LNCaP clone FGC (cell line): Measurements from ENCODE around the gene GUCY2F.

Source experiments
- DNase-seq: peaks from one replicate; pipeline ENCODE4 v3.0.0-alpha.2; 2011; ENCODE audit warnings: low read depth
- H3K4me3 ChIP-seq: 2 replicates; pipeline ENCODE4 v1.5.1; 2011; ENCODE audit warnings: mild to moderate bottlenecking, low read depth, low read length, control low read depth
- TF ChIP-seq, protein P1 (sequence below): IDR thresholded peaks from 2 replicates; pipeline ENCODE4 v1.5.1; 2012; ENCODE audit warnings: mild to moderate bottlenecking; ENCODE audit not compliant: control insufficient read depth, insufficient read depth; ENCODE audit errors: extremely low read depth

The GUCY2F gene

DNA sequence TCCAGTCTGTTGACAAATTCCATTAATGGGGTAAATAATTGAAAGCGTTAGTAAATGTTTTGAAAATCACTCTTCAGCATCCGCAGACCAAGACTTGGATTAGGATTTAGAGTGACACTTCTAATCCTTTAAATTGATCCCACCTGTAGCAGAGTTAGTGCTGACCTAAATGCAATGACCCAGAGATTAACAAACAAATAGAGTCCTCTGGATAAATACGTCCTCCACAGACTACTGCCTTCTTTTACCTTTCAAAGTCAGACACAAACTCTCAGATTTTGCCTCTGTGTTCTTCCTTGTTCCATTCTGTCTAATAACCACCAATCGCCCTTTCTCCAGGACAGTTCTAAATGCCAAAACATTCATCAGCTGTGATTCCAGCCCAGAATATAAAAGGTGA is at the start of gene GUCY2F:
TSS of gene GUCY2F (minus strand) at position 101 of the 400 bp plus-strand sequence. CDS start 6,150 bp downstream, outside the sequence.
- TF ChIP-seq, protein P1, sequence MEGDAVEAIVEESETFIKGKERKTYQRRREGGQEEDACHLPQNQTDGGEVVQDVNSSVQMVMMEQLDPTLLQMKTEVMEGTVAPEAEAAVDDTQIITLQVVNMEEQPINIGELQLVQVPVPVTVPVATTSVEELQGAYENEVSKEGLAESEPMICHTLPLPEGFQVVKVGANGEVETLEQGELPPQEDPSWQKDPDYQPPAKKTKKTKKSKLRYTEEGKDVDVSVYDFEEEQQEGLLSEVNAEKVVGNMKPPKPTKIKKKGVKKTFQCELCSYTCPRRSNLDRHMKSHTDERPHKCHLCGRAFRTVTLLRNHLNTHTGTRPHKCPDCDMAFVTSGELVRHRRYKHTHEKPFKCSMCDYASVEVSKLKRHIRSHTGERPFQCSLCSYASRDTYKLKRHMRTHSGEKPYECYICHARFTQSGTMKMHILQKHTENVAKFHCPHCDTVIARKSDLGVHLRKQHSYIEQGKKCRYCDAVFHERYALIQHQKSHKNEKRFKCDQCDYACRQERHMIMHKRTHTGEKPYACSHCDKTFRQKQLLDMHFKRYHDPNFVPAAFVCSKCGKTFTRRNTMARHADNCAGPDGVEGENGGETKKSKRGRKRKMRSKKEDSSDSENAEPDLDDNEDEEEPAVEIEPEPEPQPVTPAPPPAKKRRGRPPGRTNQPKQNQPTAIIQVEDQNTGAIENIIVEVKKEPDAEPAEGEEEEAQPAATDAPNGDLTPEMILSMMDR = no peak
- DNase-seq = no peak
- no peak within 1 kb of the TSS for H3K4me3 ChIP-seq

DNA sequence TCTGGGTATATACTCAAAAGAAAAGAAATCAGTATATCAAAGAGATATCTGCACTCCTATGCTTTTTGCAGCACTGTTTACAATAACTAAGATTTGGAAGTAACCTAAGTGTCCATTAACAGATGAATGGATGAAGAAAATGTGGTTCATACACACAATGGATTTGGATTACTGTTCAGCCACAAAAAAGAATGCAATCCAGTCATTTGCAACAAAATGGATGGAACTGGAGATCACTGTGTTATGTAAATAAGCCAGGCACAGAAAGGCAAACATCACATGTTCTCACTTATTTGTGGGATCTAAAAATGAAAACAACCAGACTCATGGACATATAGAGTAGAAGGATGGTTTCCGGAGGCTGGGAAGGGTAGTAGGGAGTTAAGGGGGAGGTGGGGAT is 37.1 kb upstream of the GUCY2F start:
- no peak overlapping the region for H3K4me3 ChIP-seq
- DNase-seq = no peak
- TF ChIP-seq, protein P1 = no peak

DNA sequence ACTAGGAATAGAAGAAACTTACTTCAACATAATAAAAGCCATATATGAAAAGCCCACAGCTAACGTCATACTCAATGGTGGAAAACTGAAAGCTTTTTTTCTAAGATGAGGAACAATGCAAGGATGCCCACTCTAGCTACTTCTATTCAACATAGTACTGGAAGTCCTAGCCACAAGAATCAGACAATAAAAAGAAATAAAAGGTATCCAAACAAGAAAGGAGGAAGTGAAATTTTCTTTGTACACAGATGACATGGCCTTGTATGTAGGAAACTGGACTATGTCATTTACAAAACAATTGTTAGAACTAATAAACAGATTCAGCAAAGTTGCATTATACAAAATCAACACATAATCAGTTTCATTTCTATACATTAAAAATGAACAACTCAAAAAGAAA is 29.2 kb upstream of the GUCY2F start:
- TF ChIP-seq, protein P1 = no peak
- DNase-seq = no peak
- no peak overlapping the region for H3K4me3 ChIP-seq

DNA sequence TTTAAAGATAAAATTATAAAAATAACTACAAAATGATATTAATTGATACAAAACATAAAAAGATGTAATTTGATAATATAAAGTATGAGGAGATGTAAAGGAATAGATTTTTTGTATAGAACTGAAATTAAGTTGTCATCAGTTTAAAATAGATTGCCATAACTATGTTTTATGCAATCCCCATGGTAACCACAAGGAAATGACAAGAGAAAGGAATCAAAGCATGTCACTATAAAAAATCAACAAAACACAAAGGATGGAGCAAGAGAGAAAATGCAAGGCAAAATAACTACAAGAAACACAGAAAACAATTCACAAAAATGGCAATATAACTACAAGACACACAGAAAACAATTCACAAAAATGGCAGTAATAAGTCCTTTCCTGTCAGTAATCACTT is 27.0 kb upstream of the GUCY2F start:
- TF ChIP-seq, protein P1 = no peak

DNA sequence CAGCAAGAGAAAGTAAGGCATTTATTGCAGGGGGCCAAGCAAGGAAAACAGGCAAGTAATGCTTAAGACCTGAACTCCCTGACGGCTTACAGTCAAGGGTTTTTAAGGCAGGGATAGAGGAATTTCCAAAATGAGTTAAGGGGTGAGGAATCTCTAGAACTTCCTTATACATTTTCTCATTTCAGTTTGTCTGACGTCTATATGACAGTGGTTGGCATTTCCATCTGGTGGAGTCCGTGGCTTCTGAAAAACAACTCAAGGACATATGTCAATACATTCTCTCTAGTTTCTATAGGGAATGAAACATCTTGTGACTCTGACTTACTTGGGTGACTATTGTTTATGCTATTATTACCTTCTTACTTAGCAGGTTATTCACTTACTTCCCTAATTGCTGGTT is 19.3 kb upstream of the GUCY2F start:
- DNase-seq = no peak
- no peak overlapping the region for H3K4me3 ChIP-seq
- TF ChIP-seq, protein P1 = no peak

More for the DNA sequence above, 27.0 kb upstream of the GUCY2F start:
- DNase-seq = no peak
- no peak overlapping the region for H3K4me3 ChIP-seq

DNA sequence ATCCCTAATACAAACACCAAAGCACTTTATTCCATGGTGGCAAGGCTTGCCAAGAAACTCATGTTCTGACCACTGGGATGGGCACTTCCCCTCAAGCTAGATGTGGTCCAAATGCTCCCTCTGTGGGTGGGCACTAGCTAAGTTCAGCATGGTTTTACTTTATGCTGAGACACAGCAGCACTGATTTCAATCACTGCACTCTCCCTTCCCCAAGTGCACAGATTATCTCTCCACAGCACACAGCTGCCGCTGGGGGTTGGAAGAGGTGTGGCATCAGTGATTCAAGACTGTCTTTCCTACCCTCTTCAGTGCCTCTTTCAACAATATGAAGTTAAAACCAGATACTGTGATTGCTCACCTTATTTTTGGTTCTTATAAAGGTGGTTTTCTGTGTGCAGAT is 16.5 kb upstream of the GUCY2F start:
- no peak for DNase-seq
- no peak overlapping the region for H3K4me3 ChIP-seq
- TF ChIP-seq, protein P1 = no peak

DNA sequence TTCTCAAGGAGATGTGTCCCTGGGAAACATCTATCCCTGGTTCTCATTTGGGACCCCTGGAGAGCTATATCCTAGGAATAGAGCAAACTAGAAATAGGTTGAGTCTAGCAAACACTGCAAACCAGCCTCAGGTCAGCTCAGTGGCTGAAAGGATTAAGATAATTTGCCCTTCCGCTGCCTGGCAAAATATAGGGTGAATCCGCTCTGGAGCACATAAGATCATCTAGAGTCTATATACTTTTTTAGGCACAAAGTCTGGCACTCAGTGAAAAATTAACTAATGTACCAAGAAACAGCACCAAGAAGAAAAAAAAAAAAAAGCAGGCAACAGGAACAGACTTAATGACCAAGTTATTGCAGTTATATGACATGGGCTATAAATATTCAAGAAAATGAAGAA is 7.3 kb upstream of the GUCY2F start:
- TF ChIP-seq, protein P1 = no peak
- no peak for DNase-seq
- H3K4me3 ChIP-seq = no peak overlapping the region
